HepG2 (cell line): ENCODE results near the gene HDAC3. TPM values are rescaled to one million over a fixed set of nuclear protein-coding genes. Genes with fewer than 3 reads are reported as not detected.

Experiments used
- AKNA ChIP-seq: sonication (generic); formaldehyde crosslinking; IDR thresholded peaks from 2 replicates; pipeline ENCODE4 v1.4.0; 2020; ENCODE audit warnings: missing genetic modification reagents, borderline replicate concordance
- E2F1 ChIP-seq: sonication (generic); formaldehyde crosslinking; IDR thresholded peaks from 2 replicates; pipeline ENCODE4 v1.5.0; 2020; ENCODE audit warnings: missing genetic modification reagents
- GTF3A ChIP-seq: sonication (generic); formaldehyde crosslinking; conservative IDR thresholded peaks from 2 replicates; pipeline ENCODE4 v1.4.0; 2020; ENCODE audit warnings: mild to moderate bottlenecking, missing genetic modification reagents
- HOXA9 ChIP-seq: sonication (generic); formaldehyde crosslinking; IDR thresholded peaks from 2 replicates; pipeline ENCODE4 v1.8.1; 2022; ENCODE audit warnings: missing genetic modification reagents, mild to moderate bottlenecking, moderate library complexity, borderline replicate concordance
- IRX3 ChIP-seq: sonication (generic); formaldehyde crosslinking; IDR thresholded peaks from 2 replicates; pipeline ENCODE4 v1.8.1; 2023; ENCODE audit warnings: mild to moderate bottlenecking, low read depth, missing genetic modification reagents, borderline replicate concordance
- KDM2A ChIP-seq: sonication (generic); formaldehyde crosslinking; IDR thresholded peaks from 2 replicates; pipeline ENCODE4 v1.4.0; 2020; ENCODE audit warnings: low read depth, missing genetic modification reagents, borderline replicate concordance
- NR2F2 ChIP-seq: IDR thresholded peaks from 2 replicates; pipeline ENCODE4 v1.6.1; 2012; ENCODE audit warnings: low read depth, inconsistent platforms, borderline replicate concordance
- PRMT3 ChIP-seq: sonication (generic); formaldehyde crosslinking; IDR thresholded peaks from 2 replicates; pipeline ENCODE4 v1.8.1; 2022; ENCODE audit warnings: low read depth, mild to moderate bottlenecking, moderate library complexity, missing genetic modification reagents, borderline replicate concordance
- ZEB1 ChIP-seq: IDR thresholded peaks from 2 replicates; pipeline ENCODE4 v1.6.1; 2012; ENCODE audit warnings: mild to moderate bottlenecking, low read depth, inconsistent platforms; ENCODE audit not compliant: insufficient replicate concordance
- ZNF263 ChIP-seq: sonication (generic); formaldehyde crosslinking; IDR thresholded peaks from 2 replicates; pipeline ENCODE4 v1.4.0; 2020; ENCODE audit warnings: missing genetic modification reagents
- ZNF407 ChIP-seq: sonication (generic); formaldehyde crosslinking; IDR thresholded peaks from one replicate; pipeline ENCODE4 v1.5.1; 2020; ENCODE audit warnings: mild to moderate bottlenecking, missing genetic modification reagents; ENCODE audit errors: not compliant biosample characterization
- ZNF44 ChIP-seq: sonication (generic); formaldehyde crosslinking; IDR thresholded peaks from 2 replicates; pipeline ENCODE4 v1.5.1; 2020; ENCODE audit warnings: mild to moderate bottlenecking, missing genetic modification reagents
- ZSCAN25 ChIP-seq: sonication (generic); formaldehyde crosslinking; IDR thresholded peaks from 2 replicates; pipeline ENCODE4 v1.8.0; 2022; ENCODE audit warnings: mild to moderate bottlenecking, missing genetic modification reagents
- ZSCAN9 ChIP-seq: IDR thresholded peaks from 2 replicates; pipeline ENCODE4 v1.6.1; 2016; ENCODE audit warnings: borderline replicate concordance
- polyA plus RNA-seq, 8 experiments: library from polyadenylated mRNA; depleted of rRNA in 3 of 8; stranded (reverse) in 7 of 8; unstranded in 1 of 8; fragments of >200 nt; fragmentation: Illumina TruSeq in 4 of 8; extraction: Trizol in 4 of 8; gene quantifications; 2 replicates each; pipeline versions ENCODE4 v1.2.1 to v1.2.3, GENCODE V29; 2011 to 2016; ENCODE audit warnings: low read depth in 4 of 8, missing spikeins in 1 of 8, mixed read lengths in 1 of 8; ENCODE audit not compliant: insufficient read depth in 1 of 8
- total RNA-seq, 5 experiments: library from RNA; depleted of rRNA; stranded (reverse); fragments of >200 nt; fragmentation: Illumina TruSeq; extraction: Trizol; gene quantifications; 2 replicates each; pipeline ENCODE4 v1.2.3, GENCODE V29; 2016; ENCODE audit warnings: low read depth in 1 of 5

Gene HDAC3
- total and polyA plus RNA-seq, 2 of the 13 experiments (the other 11 are each of a cell fraction or from before 2014, with no cell fraction given), result 84.0 to 94.1 TPM

GRCh38 chr5:141637123-141637766 lies 596 bp upstream of the HDAC3 start (continued):
- TF ChIP-seq ZNF407 (peak; percentile 4), KDM2A (peak; percentile 15), HOXA9 (CRISPR knock-in tag) (peak; percentile 78; the same call in 1 of the 2 replicates), ZNF44 (no peak), ZSCAN25 (no peak), AKNA (CRISPR knock-in tag) (no peak), PRMT3 (CRISPR knock-in tag) (no peak; the same call in 1 of the 2 replicates), ZEB1 (no peak), ZSCAN9 (0 out of 2 replicates have a peak, but pooled peaks have one; percentile 22), E2F1 (CRISPR knock-in tag) (0 out of 2 replicates have a peak, but pooled peaks have one; percentile 16), ZNF263 (CRISPR knock-in tag) (peak; percentile 24; the same call in 1 of the 2 replicates), NR2F2 (no peak), GTF3A (peak; percentile 75; the same call in 1 of the 2 replicates), IRX3 (CRISPR knock-in tag) (peak; percentile 56; the same call in 1 of the 2 replicates)
